IPS DF 6.9 (cell line): ENCODE measurements around the gene TMEM151B.
"Not testable (repeated sequence)": the region's sequence is repeated elsewhere in the genome, so short reads cannot be mapped to it uniquely, and the experiment has no call there.

Source experiments
- DNase-seq: peaks from one replicate; pipeline ENCODE4 v3.0.0-alpha.2; 2013; ENCODE audit warnings: low read depth, low spot score
- H3K27ac ChIP-seq: one replicate; pipeline ENCODE4 v1.5.1; 2013; ENCODE audit warnings: low read length, control low read depth
- H3K27me3 ChIP-seq: 2 replicates; pipeline ENCODE4 v1.6.1; 2013; ENCODE audit warnings: mild to moderate bottlenecking, low read length; ENCODE audit not compliant: control insufficient read depth, insufficient read depth
- H3K36me3 ChIP-seq: 2 replicates; pipeline ENCODE4 v1.6.1; 2013; ENCODE audit warnings: low read length; ENCODE audit not compliant: control insufficient read depth, insufficient read depth
- H3K4me1 ChIP-seq: 2 replicates; pipeline ENCODE4 v1.6.1; 2013; ENCODE audit warnings: low read length; ENCODE audit not compliant: control insufficient read depth, insufficient read depth
- H3K4me3 ChIP-seq: 2 replicates; pipeline ENCODE4 v1.5.1; 2013; ENCODE audit warnings: mild to moderate bottlenecking, low read length
- H3K9me3 ChIP-seq: 2 replicates; pipeline ENCODE4 v1.6.1; 2013; ENCODE audit warnings: low read length, inconsistent platforms; ENCODE audit not compliant: control insufficient read depth, insufficient read depth
- WGBS: extraction: QIAGEN DNeasy Blood & Tissue Kit; methylation state at CpG from one replicate; pipeline ENCODE4 v1.1.7; 2013; ENCODE audit warnings: mixed read lengths, missing lambda C conversion rate; ENCODE audit not compliant: insufficient read length, insufficient coverage; 5-methylcytosine and 5-hydroxymethylcytosine counted together

The TMEM151B gene

GRCh38 chr6:44309092-44309491 lies 38.8 kb downstream of the TMEM151B start:
- no peaks in the 10 kb centered on the region; the same call in 1 of the 2 replicates for H3K4me1 ChIP-seq
- peaks cover 36% of the 10 kb centered on the region for H3K36me3 ChIP-seq
- no peak for DNase-seq
- H3K9me3 ChIP-seq: no peaks in the 10 kb centered on the region
- no peak overlapping the region for H3K4me3 ChIP-seq
- WGBS: no CpG with 5 or more reads among the region's 2 CpGs
- no peak overlapping the region for H3K27ac ChIP-seq
- no peaks in the 10 kb centered on the region for H3K27me3 ChIP-seq

GRCh38 chr6:44309631-44310030 lies 39.4 kb downstream of the TMEM151B start:
- H3K27ac ChIP-seq: no peak overlapping the region
- H3K4me3 ChIP-seq: no peak overlapping the region
- peaks cover 30% of the 10 kb centered on the region for H3K36me3 ChIP-seq
- H3K27me3 ChIP-seq: no peaks in the 10 kb centered on the region
- H3K4me1 ChIP-seq: no peaks in the 10 kb centered on the region; the same call in 1 of the 2 replicates
- H3K9me3 ChIP-seq: no peaks in the 10 kb centered on the region
- no peak for DNase-seq

GRCh38 chr6:44310241-44310640 lies 40.0 kb downstream of the TMEM151B start:
- H3K27ac ChIP-seq: no peak overlapping the region
- H3K27me3 ChIP-seq: no peaks in the 10 kb centered on the region
- no peaks in the 10 kb centered on the region; the same call in 1 of the 2 replicates for H3K4me1 ChIP-seq
- no peaks in the 10 kb centered on the region for H3K9me3 ChIP-seq
- DNase-seq: no peak
- peaks cover 30% of the 10 kb centered on the region for H3K36me3 ChIP-seq
- H3K4me3 ChIP-seq: no peak overlapping the region
- no CpG with 5 or more reads among the region's 3 CpGs for WGBS

- no peak for DNase-seq
- no peaks in the 10 kb centered on the region; the same call in 1 of the 2 replicates for H3K4me1 ChIP-seq
- H3K36me3 ChIP-seq: peaks cover 26% of the 10 kb centered on the region
- H3K9me3 ChIP-seq: no peaks in the 10 kb centered on the region
- no CpG with 5 or more reads among the region's 2 CpGs for WGBS
- no peak overlapping the region for H3K27ac ChIP-seq
- H3K4me3 ChIP-seq: no peak overlapping the region
- H3K27me3 ChIP-seq: no peaks in the 10 kb centered on the region
These were observed 41.1 kb downstream of the TMEM151B start for GRCh38 chr6:44311304-44311703.

- no peaks in the 10 kb centered on the region; the same call in 1 of the 2 replicates for H3K4me1 ChIP-seq
- no peak overlapping the region for H3K4me3 ChIP-seq
- no peaks in the 10 kb centered on the region for H3K27me3 ChIP-seq
- H3K36me3 ChIP-seq: peaks cover 24% of the 10 kb centered on the region
- WGBS: no CpG with 5 or more reads among the region's 3 CpGs
- no peak overlapping the region for H3K27ac ChIP-seq
- DNase-seq: no peak
- H3K9me3 ChIP-seq: no peaks in the 10 kb centered on the region
These were observed 41.5 kb downstream of the TMEM151B start for GRCh38 chr6:44311767-44312166.

GRCh38 chr6:44312901-44313788 lies 42.9 kb downstream of the TMEM151B start, which contains the start of gene AARS2:
AARS2 (minus strand) TSS chr6:44313347; CDS start chr6:44313323, 24 bp downstream.
- no peaks in the 10 kb centered on the region for H3K9me3 ChIP-seq
- H3K36me3 ChIP-seq: peaks cover 15% of the 10 kb centered on the region; the same call in 1 of the 2 replicates
- H3K4me3 ChIP-seq: peak within 1 kb of the TSS; percentile 87
- peak; percentile 82 for DNase-seq
- no peaks in the 10 kb centered on the region for H3K27me3 ChIP-seq
- H3K27ac ChIP-seq: no peak within 1 kb of the TSS
- H3K4me1 ChIP-seq: no peaks in the 10 kb centered on the region
- no CpG with 5 or more reads among the region's 52 CpGs for WGBS

DNA sequence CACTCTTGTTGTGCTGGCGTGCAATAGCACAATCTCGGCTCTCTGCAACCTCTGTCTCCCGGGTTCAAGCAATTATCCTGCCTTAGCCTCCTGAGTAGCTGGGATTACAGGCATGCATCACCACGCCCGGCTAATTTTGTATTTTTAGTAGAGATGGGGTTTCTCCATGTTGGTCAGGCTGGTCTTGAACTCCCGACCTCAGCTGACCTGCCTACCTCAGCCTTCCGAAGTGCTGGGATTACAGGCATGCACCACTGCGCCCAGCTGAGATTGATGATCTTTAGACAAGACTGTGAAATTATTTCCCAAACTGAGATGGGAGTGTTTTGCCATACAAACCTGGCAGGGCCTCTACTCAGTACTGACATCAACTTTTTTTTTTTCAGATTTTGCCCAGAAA lies 44.4 kb downstream of the TMEM151B start:
- not testable (repeated sequence) for H3K9me3 ChIP-seq, DNase-seq, H3K27ac ChIP-seq, H3K27me3 ChIP-seq, H3K4me3 ChIP-seq, H3K4me1 ChIP-seq
- WGBS: no CpG with 5 or more reads among the region's 8 CpGs
- peaks cover 15% of the 10 kb centered on the region; the same call in 1 of the 2 replicates for H3K36me3 ChIP-seq

- Histone ChIP-seq H3K9me3 (no peaks in the 10 kb centered on the region), H3K27me3 (no peaks in the 10 kb centered on the region), H3K36me3 (peaks cover 9% of the 10 kb centered on the region; the same call in 1 of the 2 replicates), H3K4me3 (no peak overlapping the region), H3K27ac (no peak overlapping the region), H3K4me1 (no peaks in the 10 kb centered on the region)
- no peak for DNase-seq
- no CpG with 5 or more reads among the region's 3 CpGs for WGBS
These were observed 45.3 kb downstream of the TMEM151B start for GRCh38 chr6:44315516-44315915.

DNA sequence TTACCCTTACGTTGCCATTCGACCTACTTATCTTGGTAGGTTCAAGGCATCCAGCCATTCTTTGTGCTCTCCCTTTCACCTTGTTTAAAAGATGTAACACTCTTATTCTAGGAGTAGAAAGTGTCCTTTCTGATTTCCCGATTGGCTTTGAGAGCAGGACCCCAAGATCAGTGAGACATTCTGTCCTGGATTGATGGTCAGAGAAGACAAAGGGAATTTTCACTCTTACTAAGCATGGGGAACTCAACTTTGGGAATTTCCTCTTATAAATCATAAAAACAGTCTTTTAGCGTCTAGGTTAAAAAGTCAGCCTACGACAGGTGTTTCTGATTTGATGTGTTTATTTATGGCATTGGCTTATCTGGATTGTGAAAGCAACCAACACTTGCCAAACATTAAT lies 45.7 kb downstream of the TMEM151B start:
- Histone ChIP-seq H3K27ac (no peak overlapping the region), H3K4me3 (no peak overlapping the region), H3K9me3 (no peaks in the 10 kb centered on the region), H3K4me1 (no peaks in the 10 kb centered on the region), H3K27me3 (no peaks in the 10 kb centered on the region), H3K36me3 (peaks cover 6% of the 10 kb centered on the region; the same call in 1 of the 2 replicates)
- no CpG with 5 or more reads among the region's 5 CpGs for WGBS
- DNase-seq: no peak

DNA sequence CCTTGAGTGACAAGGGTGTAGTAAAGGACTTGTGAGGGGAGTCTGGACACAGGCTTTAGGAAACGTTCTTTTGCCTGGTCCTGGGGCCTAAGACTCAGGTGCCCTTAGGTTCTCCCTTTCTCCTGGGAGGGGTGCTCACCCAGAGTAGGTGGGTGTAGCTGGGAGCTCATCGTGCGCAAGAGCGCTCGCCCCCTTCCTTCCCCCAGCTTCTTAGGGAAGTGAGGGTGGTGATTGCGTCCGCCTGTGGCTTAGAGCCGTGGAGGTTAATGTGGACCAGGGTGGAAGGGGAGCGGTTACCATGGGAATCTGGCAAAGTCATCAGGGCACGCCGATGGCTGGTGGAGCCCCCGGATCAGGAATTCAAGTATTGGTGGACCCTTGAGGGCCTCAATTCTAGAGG lies 46.2 kb downstream of the TMEM151B start:
- no peak overlapping the region for H3K27ac ChIP-seq
- H3K9me3 ChIP-seq: no peaks in the 10 kb centered on the region
- H3K4me1 ChIP-seq: no peaks in the 10 kb centered on the region
- no peak for DNase-seq
- no peaks in the 10 kb centered on the region for H3K27me3 ChIP-seq
- H3K4me3 ChIP-seq: no peak overlapping the region
- H3K36me3 ChIP-seq: peaks cover under 1% of the 10 kb centered on the region; the same call in 1 of the 2 replicates
- no CpG with 5 or more reads among the region's 12 CpGs for WGBS
